T-helper 17 cell (primary cell): ENCODE results near the gene GOLM1. TPM values are rescaled to one million over a fixed set of nuclear protein-coding genes. Genes with fewer than 3 reads are reported as not detected.

Experiments used
- ATAC-seq: fragments of 150-1000 bp; cut with Tn5 transposase; 2 replicates; pipeline ENCODE4 v1.10.0; 2021; ENCODE audit warnings: mild to moderate bottlenecking, moderate library complexity
- DNase-seq, 3 donors: peaks; one replicate each; pipeline versions ENCODE4 v3.0.0 to v3.0.0-alpha.2; 2020 to 2021
- H3K9me3 ChIP-seq: one replicate; pipeline ENCODE4 v1.7.0; 2013; ENCODE audit warnings: low read length, mild to moderate bottlenecking; ENCODE audit not compliant: control insufficient read depth, poor library complexity, severe bottlenecking
- H3K27ac Mint-ChIP-seq: one replicate; pipeline ENCODE4 v1.8.0; 2022; ENCODE audit warnings: mild to moderate bottlenecking, moderate library complexity, mixed read lengths
- H3K27me3 Mint-ChIP-seq: one replicate; pipeline ENCODE4 v1.8.0; 2022; ENCODE audit warnings: mixed read lengths
- H3K36me3 Mint-ChIP-seq: one replicate; pipeline ENCODE4 v1.8.0; 2022; ENCODE audit warnings: low read depth, mixed read lengths
- H3K4me1 Mint-ChIP-seq: one replicate; pipeline ENCODE4 v1.8.0; 2022; ENCODE audit warnings: mild to moderate bottlenecking, mixed read lengths
- H3K4me3 Mint-ChIP-seq: one replicate; pipeline ENCODE4 v1.8.0; 2022; ENCODE audit warnings: mild to moderate bottlenecking, moderate library complexity, mixed read lengths
- total RNA-seq, 4 donors: library from RNA in 2 of 4; stranded (reverse) in 2 of 4; gene quantifications; one replicate each; pipeline ENCODE4 v1.2.3 and lab custom pipeline; 2022 to 2026

The GOLM1 gene
- total RNA-seq, 2 donors from 2014 or later, result 0.47 TPM; not detected in 1

DNA sequence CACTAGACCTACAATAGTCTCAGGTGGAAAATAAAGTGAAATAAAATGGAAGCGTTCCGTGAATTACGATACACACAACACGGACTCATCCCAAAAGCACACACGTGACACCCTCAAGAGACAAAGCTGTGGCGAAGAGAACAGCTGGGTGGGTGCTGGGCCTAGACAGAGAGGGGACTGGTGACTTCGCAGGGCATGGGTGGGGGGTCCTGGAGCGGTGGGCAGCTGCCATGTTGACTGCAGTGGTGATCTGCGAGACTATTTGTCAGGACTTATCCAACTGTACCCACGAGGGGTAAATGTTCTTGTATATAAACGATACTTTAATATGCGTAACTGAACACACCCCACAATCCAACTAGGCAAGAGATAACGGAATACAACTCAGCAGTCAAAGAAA, 52.0 kb downstream of the GOLM1 start:
- ATAC-seq, result no peak

GRCh38 chr9:86046930-86047341, 52.4 kb downstream of the GOLM1 start:
- Mint-ChIP-seq H3K27me3 (peaks cover 14% of the 10 kb centered on the region), H3K4me1 (no peaks in the 10 kb centered on the region), H3K4me3 (peak overlapping the region; percentile 37), H3K36me3 (no peaks in the 10 kb centered on the region), H3K27ac (no peak overlapping the region)
- DNase-seq (no peak), ATAC-seq (no peak)
- H3K9me3 ChIP-seq, result no peaks in the 10 kb centered on the region

More for the DNA sequence above, 52.0 kb downstream of the GOLM1 start:
- no peaks in the 10 kb centered on the region for H3K9me3 ChIP-seq
- no peaks in the 10 kb centered on the region for H3K36me3 Mint-ChIP-seq
- no peak overlapping the region for H3K27ac Mint-ChIP-seq
- H3K27me3 Mint-ChIP-seq, result peaks cover 14% of the 10 kb centered on the region
- no peaks in the 10 kb centered on the region for H3K4me1 Mint-ChIP-seq
- DNase-seq, result no peak
- H3K4me3 Mint-ChIP-seq, result peak overlapping the region; percentile 37

- H3K9me3 ChIP-seq, result no peaks in the 10 kb centered on the region
- no peak for DNase-seq
- Mint-ChIP-seq H3K27me3 (peaks cover 9% of the 10 kb centered on the region), H3K4me1 (no peaks in the 10 kb centered on the region), H3K4me3 (no peak overlapping the region), H3K36me3 (no peaks in the 10 kb centered on the region), H3K27ac (no peak overlapping the region)
- no peak for ATAC-seq
These were observed 53.2 kb downstream of the GOLM1 start for GRCh38 chr9:86046071-86046636.

DNA sequence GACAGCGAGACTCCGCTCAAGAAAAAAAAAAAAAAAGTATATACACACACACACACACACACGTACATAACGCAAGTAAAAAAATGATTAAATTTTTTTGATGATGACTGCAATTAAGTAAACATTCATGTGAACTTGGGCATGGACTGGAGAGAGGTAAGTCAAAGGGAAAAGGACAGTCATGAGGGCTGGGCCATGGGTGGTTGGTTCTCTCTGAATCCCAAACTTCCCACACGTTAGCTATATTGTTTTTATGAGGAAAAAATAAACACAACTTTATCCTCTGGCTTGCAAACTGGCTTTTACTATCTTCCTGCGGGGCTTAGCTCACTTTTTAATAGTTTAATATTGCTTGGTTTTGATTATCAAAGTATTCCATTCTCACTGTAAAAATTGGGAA, 53.7 kb downstream of the GOLM1 start:
- DNase-seq (no peak), ATAC-seq (no peak)
- Mint-ChIP-seq H3K27ac (no peak overlapping the region), H3K4me1 (no peaks in the 10 kb centered on the region), H3K27me3 (peaks cover 5% of the 10 kb centered on the region), H3K36me3 (no peaks in the 10 kb centered on the region), H3K4me3 (no peak overlapping the region)
- no peaks in the 10 kb centered on the region for H3K9me3 ChIP-seq

DNA sequence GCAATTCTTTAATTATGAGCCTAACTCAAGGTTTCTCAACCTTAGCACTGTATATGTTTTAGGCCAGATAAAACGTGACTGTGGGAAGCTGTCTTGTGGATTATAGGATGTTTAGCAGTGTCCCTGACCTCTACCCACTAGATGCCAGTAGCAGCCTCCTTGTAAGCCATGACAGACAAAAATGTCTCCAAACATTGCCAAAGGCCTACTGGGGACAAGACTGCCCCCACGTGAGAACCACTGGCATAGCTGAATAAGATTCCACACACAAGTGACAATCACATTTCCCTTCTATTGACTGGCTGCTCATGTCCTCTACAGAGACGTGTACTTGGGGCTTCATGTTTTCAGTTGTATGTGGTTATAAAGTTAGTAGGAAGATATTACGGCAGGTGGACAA, 55.4 kb downstream of the GOLM1 start:
- Mint-ChIP-seq H3K4me1 (no peaks in the 10 kb centered on the region), H3K4me3 (no peak overlapping the region), H3K27me3 (peaks cover 5% of the 10 kb centered on the region), H3K27ac (no peak overlapping the region), H3K36me3 (no peaks in the 10 kb centered on the region)
- ATAC-seq (no peak), DNase-seq (no peak)
- no peaks in the 10 kb centered on the region for H3K9me3 ChIP-seq

DNA sequence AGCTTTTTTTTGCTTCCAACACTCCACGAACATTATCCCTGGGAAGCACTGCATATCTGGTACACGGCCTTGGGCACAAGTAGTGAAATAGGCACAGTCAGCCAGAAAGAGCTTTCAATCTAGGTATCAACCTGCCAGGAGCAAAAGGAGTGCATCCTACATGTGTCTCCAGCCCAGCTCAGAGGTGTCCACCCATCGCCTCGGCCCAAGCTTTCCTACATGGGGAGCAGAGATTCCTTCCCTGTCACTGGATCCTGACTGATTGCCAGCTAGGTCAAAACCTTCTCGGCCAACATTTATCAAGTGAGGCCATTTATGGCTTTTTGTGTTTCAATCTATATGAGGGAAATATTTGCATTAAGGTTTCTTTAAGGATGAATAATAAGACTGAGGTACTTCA, 55.8 kb downstream of the GOLM1 start:
- H3K4me1 Mint-ChIP-seq, result no peaks in the 10 kb centered on the region
- ATAC-seq, result no peak
- no peak overlapping the region for H3K27ac Mint-ChIP-seq
- no peak for DNase-seq
- peaks cover 5% of the 10 kb centered on the region for H3K27me3 Mint-ChIP-seq
- no peaks in the 10 kb centered on the region for H3K36me3 Mint-ChIP-seq
- H3K9me3 ChIP-seq, result no peaks in the 10 kb centered on the region
- no peak overlapping the region for H3K4me3 Mint-ChIP-seq

- no peaks in the 10 kb centered on the region for H3K9me3 ChIP-seq
- DNase-seq, result no peak
- H3K36me3 Mint-ChIP-seq, result no peaks in the 10 kb centered on the region
- no peak overlapping the region for H3K27ac Mint-ChIP-seq
- H3K4me1 Mint-ChIP-seq, result no peaks in the 10 kb centered on the region
- no peak overlapping the region for H3K4me3 Mint-ChIP-seq
- ATAC-seq, result no peak
- peaks cover 5% of the 10 kb centered on the region for H3K27me3 Mint-ChIP-seq
These were observed 57.0 kb downstream of the GOLM1 start for GRCh38 chr9:86042199-86042978.

DNA sequence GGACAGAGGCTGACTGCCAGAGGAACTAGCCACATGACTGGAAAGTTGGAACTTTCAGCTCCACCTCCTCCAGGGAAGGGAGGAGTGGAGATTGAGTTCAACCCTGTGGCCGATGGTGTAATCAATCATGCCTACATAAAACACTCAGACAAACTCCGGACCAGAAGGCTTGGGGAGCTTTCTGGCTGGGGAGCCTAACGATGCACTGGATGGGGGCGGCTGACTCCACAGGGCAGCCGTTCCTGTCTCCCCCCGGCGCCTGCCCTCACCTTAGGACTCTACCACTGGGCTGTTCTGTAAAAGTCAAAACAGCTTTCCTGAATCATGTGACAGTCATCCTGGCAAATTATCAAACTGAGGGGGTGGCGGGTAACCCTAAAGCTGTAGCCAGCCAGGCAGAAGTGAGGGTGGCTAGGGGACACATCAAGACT, 58.0 kb downstream of the GOLM1 start:
- H3K9me3 ChIP-seq, result no peaks in the 10 kb centered on the region
- Mint-ChIP-seq H3K36me3 (no peaks in the 10 kb centered on the region), H3K27me3 (no peaks in the 10 kb centered on the region), H3K4me1 (no peaks in the 10 kb centered on the region), H3K4me3 (no peak overlapping the region), H3K27ac (no peak overlapping the region)
- DNase-seq (no peak), ATAC-seq (no peak)

DNA sequence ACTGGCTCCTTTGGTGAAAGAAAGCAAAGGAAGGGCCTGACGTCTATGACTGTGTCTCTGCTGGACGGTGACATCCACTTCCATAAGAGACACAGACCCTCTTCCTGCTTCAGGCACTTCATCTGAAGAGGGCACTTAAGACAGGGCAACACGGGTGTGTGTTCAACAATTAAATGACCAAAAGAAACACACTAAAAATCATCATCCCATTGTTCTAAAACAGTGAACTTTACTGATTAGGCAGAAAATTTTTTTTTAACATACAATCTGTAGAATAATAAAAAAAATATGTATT, 58.5 kb downstream of the GOLM1 start:
- Mint-ChIP-seq H3K4me1 (no peaks in the 10 kb centered on the region), H3K4me3 (no peak overlapping the region), H3K27me3 (no peaks in the 10 kb centered on the region), H3K27ac (no peak overlapping the region), H3K36me3 (no peaks in the 10 kb centered on the region)
- ATAC-seq (no peak), DNase-seq (no peak)
- no peaks in the 10 kb centered on the region for H3K9me3 ChIP-seq

DNA sequence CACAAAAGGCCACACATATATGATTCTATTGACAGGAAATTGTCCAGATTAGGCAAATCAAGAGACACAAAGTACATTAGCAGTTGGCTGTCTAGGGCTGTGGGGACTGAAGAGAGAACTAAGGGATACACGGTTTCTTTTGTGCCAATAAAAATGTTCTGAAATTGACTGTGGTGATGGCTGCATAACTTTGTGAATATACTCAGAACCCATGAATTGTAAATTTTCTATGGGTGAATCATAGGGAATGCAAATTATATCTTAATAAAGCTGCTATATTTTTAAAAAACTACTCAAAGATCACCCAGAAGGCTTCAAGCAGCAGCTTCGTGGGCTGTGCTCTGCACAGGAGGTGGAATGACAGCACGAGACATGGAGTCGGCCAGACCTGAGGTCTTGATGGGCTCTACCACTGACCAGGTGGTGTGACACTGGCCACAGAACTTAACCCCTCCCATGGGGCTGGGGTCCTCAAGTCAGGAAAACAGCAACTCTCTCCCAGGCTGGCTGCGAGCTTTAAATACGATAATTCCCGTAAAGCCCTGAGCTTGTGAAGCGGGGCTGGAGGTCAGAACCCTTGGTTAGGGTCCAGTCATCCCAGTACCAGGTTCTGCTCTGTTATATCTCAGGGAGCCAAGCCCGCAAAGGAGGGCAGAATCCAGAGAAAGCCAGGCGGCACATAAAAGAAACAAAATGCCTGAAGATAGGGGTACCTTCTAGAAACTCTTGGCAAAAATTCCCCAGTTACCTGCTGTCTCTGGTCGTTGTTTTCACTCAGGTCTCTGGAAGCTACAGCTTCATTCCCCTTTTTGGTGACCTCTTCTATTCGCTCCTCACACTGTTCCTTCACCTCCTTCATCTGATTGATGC, 59.1 kb downstream of the GOLM1 start:
- no peaks in the 10 kb centered on the region for H3K4me1 Mint-ChIP-seq
- ATAC-seq, result no peak
- H3K27ac Mint-ChIP-seq, result no peak overlapping the region
- H3K36me3 Mint-ChIP-seq, result no peaks in the 10 kb centered on the region
- DNase-seq, result no peak
- no peaks in the 10 kb centered on the region for H3K27me3 Mint-ChIP-seq
- H3K4me3 Mint-ChIP-seq, result no peak overlapping the region
- no peaks in the 10 kb centered on the region for H3K9me3 ChIP-seq

- DNase-seq (no peak), ATAC-seq (no peak)
- Mint-ChIP-seq H3K27me3 (no peaks in the 10 kb centered on the region), H3K4me3 (no peak overlapping the region), H3K36me3 (no peaks in the 10 kb centered on the region), H3K27ac (no peak overlapping the region), H3K4me1 (no peaks in the 10 kb centered on the region)
- no peaks in the 10 kb centered on the region for H3K9me3 ChIP-seq
These were observed 62.8 kb downstream of the GOLM1 start for GRCh38 chr9:86036555-86036954.

DNA sequence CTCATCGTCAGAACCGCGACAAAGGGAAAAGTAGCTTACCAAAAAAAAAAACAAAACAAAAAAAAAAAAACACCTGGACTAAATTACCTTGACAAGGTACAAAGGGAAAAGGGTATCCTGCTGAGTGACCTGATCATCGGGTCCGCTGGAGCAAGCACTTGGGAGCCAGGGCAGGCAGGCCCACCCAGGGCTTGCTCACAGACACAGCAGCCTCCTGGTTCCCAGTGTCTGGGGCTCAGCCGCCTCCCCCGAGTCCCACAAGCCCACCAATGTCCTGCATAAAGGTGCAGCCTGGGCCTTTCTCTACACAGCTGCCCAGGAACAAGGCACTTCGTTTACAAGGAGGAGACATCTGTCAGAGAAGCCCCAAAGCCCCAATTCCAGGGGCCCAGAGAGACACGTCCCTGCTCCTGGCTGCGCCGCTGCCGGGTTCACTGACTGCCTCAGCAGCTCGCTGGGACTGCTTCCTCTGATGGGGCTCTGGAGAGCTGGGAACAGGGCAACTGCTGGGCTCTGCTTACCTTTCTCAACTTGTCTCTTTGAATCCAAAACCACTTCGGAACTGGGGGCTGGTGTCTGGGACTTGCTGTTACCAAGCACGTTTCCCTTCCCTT, 63.4 kb downstream of the GOLM1 start:
- ATAC-seq (no peak), DNase-seq (no peak)
- Mint-ChIP-seq H3K4me3 (no peak overlapping the region), H3K36me3 (no peaks in the 10 kb centered on the region), H3K4me1 (no peaks in the 10 kb centered on the region), H3K27me3 (no peaks in the 10 kb centered on the region), H3K27ac (no peak overlapping the region)
- no peaks in the 10 kb centered on the region for H3K9me3 ChIP-seq
